ENCODE measurements around the gene HES7.
A peak's percentile ranks its signal among the peaks of the same experiment; 100 is the strongest.
"Not testable (repeated sequence)": the region's sequence is repeated elsewhere in the genome, so short reads cannot be mapped to it uniquely, and the experiment has no call there.

Gene HES7

DNA sequence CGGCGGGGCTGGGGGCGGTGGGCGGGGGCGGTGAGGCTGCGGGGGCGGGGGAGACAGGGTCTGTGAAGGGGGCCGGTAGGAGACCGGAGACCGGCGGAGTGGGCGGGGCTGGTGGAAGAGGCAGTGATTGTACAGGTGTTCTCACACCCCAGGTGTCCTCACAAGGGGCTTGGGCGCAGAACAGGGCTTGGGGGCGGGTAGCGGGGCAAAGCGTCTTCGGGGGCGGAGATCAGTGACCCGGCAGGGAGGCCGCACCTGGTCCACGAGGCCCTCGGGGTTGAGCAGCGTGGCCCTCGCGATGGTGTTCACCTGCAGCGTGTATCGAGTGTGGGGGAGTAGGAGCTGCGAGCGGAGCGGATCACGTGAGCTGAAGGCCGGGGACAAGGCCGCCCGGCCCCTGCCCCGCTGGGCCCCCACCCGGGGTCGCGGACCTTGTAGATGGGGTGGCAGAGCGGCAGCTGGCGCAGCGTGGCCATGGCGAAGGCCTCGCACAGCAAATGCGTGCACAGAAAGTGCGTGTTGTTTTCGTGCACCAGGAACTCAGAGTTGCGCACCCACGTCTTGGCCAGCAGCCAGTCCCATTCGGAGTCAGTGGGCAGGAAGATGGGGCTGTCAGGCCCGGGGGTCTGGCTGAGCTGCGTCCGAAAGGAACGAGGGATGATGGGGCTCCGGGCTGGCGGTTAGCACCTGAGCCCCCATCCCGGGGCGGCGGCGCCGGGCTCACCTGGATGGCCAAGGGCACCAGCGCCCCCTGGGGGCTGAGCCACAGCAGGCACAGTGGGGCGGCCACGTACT is 14.0 kb downstream of the HES7 start:
- H3K9ac ChIP-seq (ENCODE audit: low read length): no peak overlapping the region
- H3K27me3 ChIP-seq (ENCODE audit: control insufficient read depth, insufficient read depth, low read length): peaks cover 31% of the 10 kb centered on the region
- H3K4me3 ChIP-seq (ENCODE audit: low read length): peak overlapping the region; percentile 53
- no peaks in the 10 kb centered on the region for H3K36me3 ChIP-seq (ENCODE audit: control insufficient read depth, insufficient read depth, low read length)
- H3K27ac ChIP-seq (ENCODE audit: low read depth, low read length): no peak overlapping the region
- H3K4me1 ChIP-seq (ENCODE audit: control insufficient read depth, insufficient read depth, low read length): no peaks in the 10 kb centered on the region

DNA sequence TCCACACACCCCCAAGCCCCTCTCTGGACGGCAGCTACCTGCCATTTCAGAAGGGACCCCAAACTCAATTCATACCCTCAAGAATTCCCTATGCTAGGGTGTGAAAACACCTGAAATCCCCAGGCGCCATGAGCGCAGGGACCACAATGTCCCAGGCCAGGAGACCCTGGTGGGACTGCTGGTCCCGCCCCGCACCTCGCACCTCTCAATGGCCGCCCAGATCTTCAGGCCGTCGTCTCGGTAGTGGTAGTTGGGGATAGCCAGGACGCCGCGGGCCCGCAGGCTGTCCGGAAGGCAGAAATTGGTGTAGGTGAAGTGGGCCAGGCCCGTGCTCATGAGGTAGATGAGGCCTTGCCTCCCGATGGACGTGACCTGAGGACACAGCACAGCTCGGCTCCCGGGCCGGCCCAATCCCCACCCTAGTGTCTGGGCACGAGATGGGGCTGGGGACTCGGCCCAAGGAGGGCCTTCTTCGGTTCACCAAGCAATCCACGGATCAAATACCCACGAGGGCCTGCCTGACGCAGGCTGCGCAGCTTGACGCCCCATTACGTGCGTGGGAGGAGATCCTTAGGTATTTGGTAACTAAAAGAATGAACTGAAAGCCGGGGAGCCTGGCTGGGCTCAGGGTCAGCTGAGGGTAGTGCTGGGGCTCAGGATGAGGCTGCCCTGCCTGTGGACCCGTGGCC is 14.8 kb downstream of the HES7 start:
- Histone ChIP-seq H3K36me3 (ENCODE audit: control insufficient read depth, insufficient read depth, low read length) (no peaks in the 10 kb centered on the region), H3K27ac (ENCODE audit: low read depth, low read length) (no peak overlapping the region), H3K4me1 (ENCODE audit: control insufficient read depth, insufficient read depth, low read length) (no peaks in the 10 kb centered on the region), H3K27me3 (ENCODE audit: control insufficient read depth, insufficient read depth, low read length) (peaks cover 24% of the 10 kb centered on the region), H3K4me3 (ENCODE audit: low read length) (no peak overlapping the region), H3K9ac (ENCODE audit: low read length) (no peak overlapping the region)

DNA sequence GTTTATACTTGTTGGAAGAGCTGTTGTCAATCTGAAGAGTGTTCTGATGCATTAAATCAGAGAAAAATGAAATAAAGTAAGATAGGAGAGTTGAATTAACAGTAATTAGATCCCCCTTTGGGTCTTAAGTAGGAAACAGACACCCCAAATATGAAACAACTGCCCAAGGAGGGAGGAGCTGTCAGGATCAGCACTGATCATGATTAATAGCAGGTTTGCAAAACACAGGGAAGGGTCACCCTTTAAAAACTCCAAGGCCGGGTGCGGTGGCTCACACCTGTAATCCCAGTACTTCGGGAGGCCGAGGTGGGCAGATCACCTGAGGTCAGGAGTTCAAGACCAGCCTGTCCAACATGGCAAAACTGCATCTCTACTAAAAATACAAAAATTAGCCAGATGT is 16.9 kb downstream of the HES7 start:
- not testable (repeated sequence) for H3K27ac ChIP-seq (ENCODE audit: low read depth, low read length); H3K4me1 ChIP-seq (ENCODE audit: control insufficient read depth, insufficient read depth, low read length); H3K36me3 ChIP-seq (ENCODE audit: control insufficient read depth, insufficient read depth, low read length); H3K9ac ChIP-seq (ENCODE audit: low read length); H3K4me3 ChIP-seq (ENCODE audit: low read length)
- H3K27me3 ChIP-seq (ENCODE audit: control insufficient read depth, insufficient read depth, low read length): peaks cover 21% of the 10 kb centered on the region

DNA sequence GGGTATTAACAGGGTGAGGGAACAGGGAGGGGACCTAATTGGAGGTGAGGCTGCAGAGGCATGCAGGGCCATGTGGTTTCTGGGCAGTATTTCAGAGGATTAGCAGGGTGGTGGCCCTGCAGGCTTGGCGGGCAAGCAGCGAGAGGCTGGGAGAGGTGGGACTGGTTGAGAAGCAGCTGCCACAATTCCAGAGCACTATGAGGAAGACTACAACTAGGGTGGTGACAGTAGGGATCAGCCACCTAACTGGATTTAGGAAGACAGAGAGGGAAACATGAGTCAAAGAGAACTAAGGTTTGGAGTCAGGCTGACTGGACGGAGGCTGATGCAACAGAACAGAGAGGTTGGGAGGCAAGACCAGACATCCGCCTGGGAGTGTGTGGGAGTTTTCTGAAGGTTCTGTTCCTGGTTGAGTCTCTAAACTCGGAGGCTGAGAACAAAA is 17.9 kb downstream of the HES7 start:
- Histone ChIP-seq H3K36me3 (ENCODE audit: control insufficient read depth, insufficient read depth, low read length) (no peaks in the 10 kb centered on the region), H3K27ac (ENCODE audit: low read depth, low read length) (no peak overlapping the region), H3K4me1 (ENCODE audit: control insufficient read depth, insufficient read depth, low read length) (no peaks in the 10 kb centered on the region), H3K9ac (ENCODE audit: low read length) (no peak overlapping the region), H3K4me3 (ENCODE audit: low read length) (no peak overlapping the region), H3K27me3 (ENCODE audit: control insufficient read depth, insufficient read depth, low read length) (peaks cover 16% of the 10 kb centered on the region)

DNA sequence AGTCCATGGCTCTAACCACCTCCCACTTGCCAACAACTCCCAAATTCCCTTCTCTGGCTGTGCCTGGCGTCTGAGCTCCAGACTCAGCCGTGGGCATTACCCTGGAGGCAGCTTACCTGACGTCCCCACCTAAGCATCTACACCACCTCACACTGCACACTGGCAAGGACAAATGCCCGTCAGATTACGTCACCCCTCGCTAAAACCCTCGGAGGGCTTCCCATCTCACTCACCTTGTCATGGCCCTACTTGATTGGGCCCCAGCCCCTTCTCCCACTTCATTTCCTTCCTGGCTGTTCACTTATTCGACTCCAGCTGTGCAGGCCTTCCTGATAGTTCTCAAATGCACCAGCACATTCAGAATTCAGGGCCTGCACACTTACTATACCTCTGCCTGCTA is 19.0 kb downstream of the HES7 start:
- H3K36me3 ChIP-seq (ENCODE audit: control insufficient read depth, insufficient read depth, low read length): no peaks in the 10 kb centered on the region
- H3K4me1 ChIP-seq (ENCODE audit: control insufficient read depth, insufficient read depth, low read length): no peaks in the 10 kb centered on the region
- H3K9ac ChIP-seq (ENCODE audit: low read length): no peak overlapping the region
- no peak overlapping the region for H3K27ac ChIP-seq (ENCODE audit: low read depth, low read length)
- H3K4me3 ChIP-seq (ENCODE audit: low read length): no peak overlapping the region
- H3K27me3 ChIP-seq (ENCODE audit: control insufficient read depth, insufficient read depth, low read length): peaks cover 8% of the 10 kb centered on the region

DNA sequence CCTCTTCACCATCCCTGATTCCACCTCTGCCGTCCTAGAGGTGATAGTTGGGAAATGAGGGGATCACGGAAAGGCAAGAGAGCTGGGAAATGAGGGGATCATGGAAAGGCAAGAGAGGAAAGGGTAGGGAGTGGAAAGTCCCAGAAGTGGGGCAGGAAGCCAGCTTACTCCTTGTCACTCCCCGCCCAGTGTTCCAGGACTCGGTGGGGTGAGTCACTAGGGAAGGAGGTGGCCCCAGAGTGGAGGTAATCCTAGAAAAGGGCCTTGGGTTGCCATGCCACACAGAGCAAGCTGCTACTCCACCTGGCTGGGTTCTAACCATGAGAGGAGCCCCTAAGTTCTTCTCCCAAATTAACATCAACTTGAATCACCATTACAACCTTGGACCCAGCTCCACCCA is 20.4 kb downstream of the HES7 start:
- no peaks in the 10 kb centered on the region for H3K27me3 ChIP-seq (ENCODE audit: control insufficient read depth, insufficient read depth, low read length)
- H3K36me3 ChIP-seq (ENCODE audit: control insufficient read depth, insufficient read depth, low read length): no peaks in the 10 kb centered on the region
- no peak overlapping the region for H3K27ac ChIP-seq (ENCODE audit: low read depth, low read length)
- H3K9ac ChIP-seq (ENCODE audit: low read length): no peak overlapping the region
- no peaks in the 10 kb centered on the region for H3K4me1 ChIP-seq (ENCODE audit: control insufficient read depth, insufficient read depth, low read length)
- H3K4me3 ChIP-seq (ENCODE audit: low read length): no peak overlapping the region

DNA sequence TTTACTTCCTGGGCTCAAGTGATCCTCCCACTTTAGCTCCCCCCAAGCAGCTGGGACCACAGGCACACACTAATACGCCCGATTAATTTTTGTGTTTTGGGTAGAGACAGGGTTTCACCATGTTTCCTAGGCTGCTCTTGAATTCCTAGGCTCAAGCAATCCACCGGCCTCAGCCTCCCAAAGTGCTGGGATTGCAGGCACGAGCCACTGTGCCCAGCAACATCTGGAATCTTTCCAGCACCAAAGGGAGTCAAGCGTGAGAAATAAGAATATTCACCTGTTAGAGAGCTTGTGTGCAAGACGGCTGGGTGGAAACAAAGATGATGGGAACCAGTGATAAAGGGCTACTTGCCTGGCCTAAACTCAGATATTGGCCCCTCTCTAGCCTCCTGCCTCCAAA is 22.2 kb downstream of the HES7 start:
- H3K9ac ChIP-seq (ENCODE audit: low read length): no peak overlapping the region
- H3K27me3 ChIP-seq (ENCODE audit: control insufficient read depth, insufficient read depth, low read length): no peaks in the 10 kb centered on the region
- H3K36me3 ChIP-seq (ENCODE audit: control insufficient read depth, insufficient read depth, low read length): no peaks in the 10 kb centered on the region
- H3K4me3 ChIP-seq (ENCODE audit: low read length): no peak overlapping the region
- no peak overlapping the region for H3K27ac ChIP-seq (ENCODE audit: low read depth, low read length)
- H3K4me1 ChIP-seq (ENCODE audit: control insufficient read depth, insufficient read depth, low read length): no peaks in the 10 kb centered on the region

DNA sequence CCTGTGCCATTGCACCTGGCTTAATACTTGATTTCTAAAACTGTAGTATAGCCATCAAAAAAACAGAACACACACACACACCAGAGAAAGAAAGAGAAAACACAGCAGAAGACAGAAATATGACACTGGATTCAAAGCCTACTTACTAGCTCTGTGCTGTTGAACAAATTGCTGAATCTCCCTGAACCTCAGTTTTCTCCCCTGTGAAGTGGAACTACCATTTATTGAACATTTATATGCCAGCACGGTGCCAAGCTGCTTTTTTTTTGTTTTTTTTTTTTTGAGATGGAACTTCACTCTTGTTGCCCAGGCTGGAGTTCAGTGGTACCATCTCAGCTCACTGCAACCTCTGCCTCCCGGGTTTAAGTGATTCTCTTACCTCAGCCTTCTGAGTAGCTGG is 23.1 kb downstream of the HES7 start:
- H3K4me1 ChIP-seq (ENCODE audit: control insufficient read depth, insufficient read depth, low read length): no peaks in the 10 kb centered on the region
- H3K9ac ChIP-seq (ENCODE audit: low read length): no peak overlapping the region
- no peak overlapping the region for H3K27ac ChIP-seq (ENCODE audit: low read depth, low read length)
- H3K27me3 ChIP-seq (ENCODE audit: control insufficient read depth, insufficient read depth, low read length): no peaks in the 10 kb centered on the region
- H3K36me3 ChIP-seq (ENCODE audit: control insufficient read depth, insufficient read depth, low read length): no peaks in the 10 kb centered on the region
- no peak overlapping the region for H3K4me3 ChIP-seq (ENCODE audit: low read length)

DNA sequence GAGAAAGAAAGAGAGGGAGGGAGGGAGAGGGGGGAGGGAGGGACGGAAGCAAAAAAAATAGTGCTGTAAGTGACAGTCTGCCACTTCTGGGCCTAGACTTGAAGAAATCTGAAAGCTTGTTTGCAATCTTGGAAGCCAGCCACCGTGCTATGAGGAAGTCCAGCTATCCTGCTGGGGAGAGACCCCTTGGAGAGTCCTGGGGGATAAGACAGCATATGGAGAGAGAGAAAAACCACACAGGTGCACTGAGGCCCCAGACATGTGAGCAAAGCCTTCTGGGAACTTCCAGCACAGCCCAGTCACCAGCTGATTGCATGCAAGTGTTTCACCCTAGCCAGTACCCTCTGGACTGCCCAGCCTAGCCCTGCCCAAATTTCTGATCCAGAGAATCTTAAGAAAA is 23.8 kb downstream of the HES7 start:
- H3K4me3 ChIP-seq (ENCODE audit: low read length): no peak overlapping the region
- no peaks in the 10 kb centered on the region for H3K36me3 ChIP-seq (ENCODE audit: control insufficient read depth, insufficient read depth, low read length)
- H3K4me1 ChIP-seq (ENCODE audit: control insufficient read depth, insufficient read depth, low read length): no peaks in the 10 kb centered on the region
- no peak overlapping the region for H3K27ac ChIP-seq (ENCODE audit: low read depth, low read length)
- no peaks in the 10 kb centered on the region for H3K27me3 ChIP-seq (ENCODE audit: control insufficient read depth, insufficient read depth, low read length)
- no peak overlapping the region for H3K9ac ChIP-seq (ENCODE audit: low read length)

DNA sequence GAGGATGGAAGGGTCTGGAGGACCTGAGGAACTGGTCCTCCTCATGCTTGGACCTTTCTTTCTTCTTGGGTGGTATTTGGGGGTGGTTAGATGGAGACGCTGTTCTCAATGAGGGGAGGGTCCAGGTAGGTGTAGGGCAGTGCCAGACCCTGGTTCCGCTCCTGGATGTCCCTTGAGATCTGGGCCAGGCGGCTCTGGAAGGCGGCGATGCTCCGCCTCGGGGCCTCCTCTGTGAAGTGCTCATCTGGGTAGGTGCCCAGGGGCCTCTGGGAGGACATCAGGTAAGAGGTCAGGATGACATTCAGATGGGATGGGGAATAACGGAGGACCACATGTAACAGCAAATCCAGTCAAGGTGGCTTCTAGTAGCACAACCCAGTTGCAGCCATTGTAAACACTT is 27.4 kb downstream of the HES7 start:
- Histone ChIP-seq H3K36me3 (ENCODE audit: control insufficient read depth, insufficient read depth, low read length) (no peaks in the 10 kb centered on the region), H3K9ac (ENCODE audit: low read length) (no peak overlapping the region), H3K4me3 (ENCODE audit: low read length) (no peak overlapping the region), H3K27ac (ENCODE audit: low read depth, low read length) (no peak overlapping the region), H3K4me1 (ENCODE audit: control insufficient read depth, insufficient read depth, low read length) (no peaks in the 10 kb centered on the region), H3K27me3 (ENCODE audit: control insufficient read depth, insufficient read depth, low read length) (peaks cover 3% of the 10 kb centered on the region)

DNA sequence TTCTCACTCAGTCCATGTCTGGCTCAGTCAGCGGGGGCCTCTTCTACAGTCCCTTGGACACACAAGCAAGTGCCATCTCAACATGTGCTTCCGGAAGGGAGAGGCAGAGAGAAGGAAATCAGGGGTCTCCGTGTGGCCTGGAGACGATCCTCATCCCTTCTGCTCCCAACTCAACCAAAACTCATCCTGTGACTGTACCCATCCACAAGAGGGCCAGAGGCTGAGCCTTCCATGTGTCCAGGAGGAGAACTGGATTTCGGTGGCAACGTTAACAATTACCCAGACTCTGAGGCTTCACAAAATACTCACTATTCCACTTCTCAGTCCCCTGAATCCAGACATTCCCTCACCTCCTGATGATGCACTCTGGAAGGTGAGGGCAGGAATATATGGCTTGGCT is 28.5 kb downstream of the HES7 start:
- H3K36me3 ChIP-seq (ENCODE audit: control insufficient read depth, insufficient read depth, low read length): no peaks in the 10 kb centered on the region
- H3K27me3 ChIP-seq (ENCODE audit: control insufficient read depth, insufficient read depth, low read length): peaks cover 3% of the 10 kb centered on the region
- no peak overlapping the region for H3K9ac ChIP-seq (ENCODE audit: low read length)
- no peak overlapping the region for H3K27ac ChIP-seq (ENCODE audit: low read depth, low read length)
- no peak overlapping the region for H3K4me3 ChIP-seq (ENCODE audit: low read length)
- no peaks in the 10 kb centered on the region for H3K4me1 ChIP-seq (ENCODE audit: control insufficient read depth, insufficient read depth, low read length)

DNA sequence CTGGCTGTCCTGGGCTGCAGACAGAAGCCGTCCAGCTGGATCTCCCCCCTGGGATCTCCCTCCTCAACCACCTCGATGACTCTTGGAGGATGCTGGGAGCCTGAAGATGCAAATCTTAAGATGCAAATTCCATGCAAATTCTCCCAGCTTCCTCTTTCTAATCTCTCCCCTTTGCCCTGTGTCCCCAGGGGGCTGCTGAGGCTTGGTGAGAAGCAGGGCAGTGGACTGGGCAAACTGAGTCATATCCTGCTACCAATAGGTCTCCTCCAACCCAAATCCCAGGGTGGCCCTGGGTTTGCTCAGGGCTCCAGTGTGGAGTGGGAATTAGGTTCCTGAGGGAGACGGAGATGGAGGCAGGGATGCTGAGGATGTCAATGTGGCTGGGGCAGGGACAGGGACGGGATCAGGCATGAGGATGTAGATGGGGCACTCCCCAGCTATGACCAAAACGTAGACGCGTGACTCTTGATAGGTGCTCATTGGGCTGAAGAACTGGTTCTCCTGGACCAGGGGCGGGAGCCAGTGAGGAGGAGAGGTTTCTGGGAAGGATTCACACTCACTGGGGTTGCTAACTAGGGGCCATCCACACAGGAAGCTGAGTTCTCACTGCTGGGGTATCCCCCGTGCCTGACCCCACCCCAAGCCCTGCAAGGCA is 32.7 kb downstream of the HES7 start:
- no peaks in the 10 kb centered on the region for H3K36me3 ChIP-seq (ENCODE audit: control insufficient read depth, insufficient read depth, low read length)
- H3K9ac ChIP-seq (ENCODE audit: low read length): no peak overlapping the region
- H3K4me1 ChIP-seq (ENCODE audit: control insufficient read depth, insufficient read depth, low read length): no peaks in the 10 kb centered on the region
- H3K27ac ChIP-seq (ENCODE audit: low read depth, low read length): no peak overlapping the region
- no peak overlapping the region for H3K4me3 ChIP-seq (ENCODE audit: low read length)
- H3K27me3 ChIP-seq (ENCODE audit: control insufficient read depth, insufficient read depth, low read length): peaks cover 6% of the 10 kb centered on the region
